DMS53 treated with DMSO at 0.1 percent for 48 hours (cell line): ENCODE results near the gene PANX3.

Experiments
- DNase-seq: peaks from one replicate; lab custom pipeline; 2025; ENCODE audit not compliant: unreplicated experiment; lab: John Stamatoyannopoulos, UW

PANX3 gene

DNA sequence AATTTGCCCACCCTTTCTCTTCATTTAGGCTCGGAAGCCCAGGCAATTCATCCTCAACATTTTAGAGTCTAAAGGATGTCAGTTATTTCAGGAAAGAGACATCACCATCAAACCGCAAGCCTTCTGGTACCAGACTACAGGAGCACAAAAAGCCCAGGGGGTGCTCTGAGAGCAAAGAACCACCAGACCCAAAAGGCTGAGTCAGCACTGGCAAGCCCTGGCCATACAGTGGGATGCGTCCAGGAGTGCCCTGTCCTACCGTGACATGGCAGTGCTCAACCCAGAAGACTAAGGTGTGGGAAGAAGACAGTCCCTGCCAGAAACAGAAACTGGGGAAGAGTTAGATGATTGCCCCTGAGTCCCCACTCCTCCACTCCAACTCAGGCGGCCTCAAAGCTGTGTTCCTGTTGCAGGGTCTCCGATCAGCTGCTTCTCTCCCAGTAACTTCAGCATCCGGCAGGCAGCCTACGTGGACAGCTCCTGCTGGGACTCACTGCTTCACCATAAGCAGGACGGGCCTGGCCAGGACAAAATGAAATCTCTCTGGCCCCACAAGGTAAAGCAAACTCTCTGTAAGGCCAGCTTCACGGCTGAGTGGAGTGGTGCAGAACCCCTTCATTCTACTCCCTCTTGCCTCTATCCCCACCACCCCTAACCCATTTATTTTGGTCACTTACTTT, 1.5 kb downstream of the PANX3 start:
- no peak for DNase-seq

DNA sequence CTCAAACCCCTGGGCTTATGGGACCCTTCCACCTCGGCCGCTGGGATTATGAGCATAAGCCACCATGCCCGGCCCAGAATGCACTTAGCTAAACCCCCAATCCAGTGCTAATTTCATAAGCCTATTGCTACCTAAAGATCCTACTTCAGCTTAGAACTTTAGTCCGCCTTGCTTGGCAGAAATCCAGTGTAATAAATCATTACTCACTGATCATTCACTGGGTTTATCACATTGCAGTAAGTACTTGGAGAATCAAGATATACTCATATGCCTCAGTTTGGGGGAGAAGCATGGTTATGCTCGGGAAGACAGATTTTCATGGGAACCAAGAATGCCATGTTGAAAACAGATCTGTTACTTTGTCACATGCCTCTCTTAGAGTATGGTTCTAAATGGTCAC, 7.6 kb downstream of the PANX3 start:
- DNase-seq, result no peak

DNA sequence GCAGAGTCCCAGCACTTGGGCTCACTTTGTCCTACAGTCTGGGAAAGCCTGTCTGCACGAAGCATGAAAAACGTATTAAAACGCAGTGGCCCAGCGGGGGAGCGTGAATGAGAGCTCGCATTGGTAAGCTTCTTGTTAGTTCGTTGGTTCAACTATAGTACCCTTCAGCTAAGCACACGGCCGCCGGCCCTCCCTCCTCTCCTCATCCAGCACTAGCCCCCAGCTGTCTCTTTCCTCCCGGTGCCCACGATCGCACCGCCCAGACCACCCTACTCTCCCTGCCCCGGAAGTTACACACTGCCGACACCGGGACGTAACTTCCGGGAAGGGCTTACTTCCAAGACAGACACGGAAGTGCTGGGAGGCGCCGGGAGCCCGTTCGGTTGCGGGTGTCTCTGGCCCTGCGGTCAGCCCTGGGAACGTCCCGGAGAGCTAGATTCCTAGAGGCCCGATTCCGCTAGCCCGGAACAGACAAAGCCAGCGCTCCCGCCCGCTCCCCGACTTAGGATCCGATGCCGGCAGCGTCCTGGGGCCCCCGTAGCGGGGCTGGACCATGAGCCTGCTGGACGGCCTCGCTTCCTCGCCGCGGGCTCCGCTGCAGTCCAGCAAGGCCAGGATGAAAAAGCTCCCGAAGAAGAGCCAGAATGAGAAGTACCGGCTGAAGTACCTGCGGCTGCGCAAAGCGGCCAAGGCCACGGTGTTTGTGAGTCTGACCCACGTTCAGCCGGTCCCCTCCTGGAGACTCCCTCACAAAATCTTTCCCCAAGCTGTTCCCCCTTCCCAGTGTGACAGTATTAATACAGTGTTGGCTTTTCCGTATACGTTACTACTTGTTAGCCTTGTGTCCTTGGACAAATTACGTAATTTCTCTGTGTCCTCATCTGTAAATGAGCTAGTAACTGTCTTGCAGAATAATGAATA, 11.6 kb downstream of the PANX3 start, which contains the start of gene TBRG1:
TSS of gene TBRG1 (plus strand) at position 334 of the 921 bp plus-strand sequence. CDS start at position 554, 220 bp downstream.
- DNase-seq, result peak; percentile 68

DNA sequence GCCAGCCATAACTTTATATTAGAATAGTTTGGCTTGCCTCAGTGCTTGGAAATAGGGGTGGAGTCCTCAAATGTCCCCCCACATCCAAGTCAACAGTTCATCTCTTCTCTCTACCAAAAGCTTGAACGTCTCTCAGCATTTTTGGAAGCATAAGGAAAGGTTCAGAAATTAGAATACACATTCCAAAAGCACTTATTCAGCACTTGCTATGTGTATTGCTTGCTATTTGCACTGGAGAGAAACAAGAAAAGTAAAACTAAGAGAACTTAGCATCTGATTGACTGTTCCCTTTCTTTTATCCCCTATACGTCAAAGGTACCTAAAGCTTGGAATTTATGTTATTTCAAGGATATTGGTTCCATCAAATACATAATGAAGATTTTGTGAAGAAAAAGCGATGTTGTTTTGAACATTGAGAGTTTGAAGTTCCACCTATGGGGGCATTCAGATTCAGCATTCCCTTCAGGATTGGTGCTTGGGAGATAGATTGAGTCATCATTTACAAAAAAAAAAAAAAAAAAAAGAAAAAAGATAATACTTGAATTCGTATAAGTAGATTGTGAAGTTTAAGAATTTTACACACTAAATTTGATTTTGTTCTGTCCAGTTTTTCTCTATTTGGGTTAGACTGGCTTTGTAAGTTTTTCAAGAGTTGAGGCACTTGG, 12.8 kb downstream of the PANX3 start:
- DNase-seq, result no peak

DNA sequence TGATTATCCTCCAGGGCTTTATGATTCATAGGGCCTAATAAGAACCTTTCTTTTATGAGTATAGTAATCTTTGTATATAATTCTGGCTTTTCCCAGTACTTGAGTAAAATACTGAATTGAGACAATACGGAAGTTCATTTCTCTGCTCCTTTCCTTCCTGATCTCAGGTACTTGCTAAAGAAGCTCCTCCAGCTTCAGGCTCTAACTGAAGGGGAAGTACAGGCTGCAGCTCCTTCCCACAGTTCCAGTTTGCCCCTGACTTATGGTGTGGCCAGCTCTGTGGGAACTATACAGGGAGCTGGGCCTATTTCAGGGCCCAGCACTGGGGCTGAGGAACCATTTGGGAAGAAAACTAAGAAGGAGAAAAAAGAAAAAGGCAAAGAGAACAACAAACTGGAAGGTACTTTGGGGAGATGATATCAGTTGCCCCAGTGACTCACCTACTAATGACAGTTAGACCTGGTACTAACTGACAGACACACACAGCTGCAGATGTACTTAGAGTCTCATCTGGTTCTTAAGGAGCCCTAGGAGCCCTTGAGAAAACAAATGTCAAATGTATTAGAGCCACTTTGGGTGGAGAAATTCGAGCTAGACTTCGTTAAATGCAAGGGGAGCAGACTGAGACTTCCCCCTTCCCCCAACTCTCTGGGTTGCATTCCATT, 14.4 kb downstream of the PANX3 start:
- no peak for DNase-seq

DNA sequence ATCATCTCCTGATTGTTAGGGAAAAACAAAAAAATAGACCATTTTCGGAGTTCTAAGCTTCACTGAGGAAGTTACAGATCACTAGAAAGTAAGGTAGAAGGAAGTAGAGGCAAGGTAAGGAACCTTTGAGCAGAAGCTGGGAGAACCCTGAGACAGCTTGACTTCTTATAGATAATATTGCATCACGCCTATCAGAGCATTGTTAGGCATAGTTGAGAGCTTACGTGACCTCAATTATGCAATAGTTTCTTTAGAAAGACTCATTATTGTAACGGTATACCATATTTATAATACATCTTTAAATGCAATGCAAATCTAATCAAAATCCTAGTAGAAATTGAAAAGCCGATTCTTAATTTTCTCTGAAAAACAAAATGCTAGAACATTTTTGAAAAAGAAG, 16.3 kb downstream of the PANX3 start:
- no peak for DNase-seq

DNA sequence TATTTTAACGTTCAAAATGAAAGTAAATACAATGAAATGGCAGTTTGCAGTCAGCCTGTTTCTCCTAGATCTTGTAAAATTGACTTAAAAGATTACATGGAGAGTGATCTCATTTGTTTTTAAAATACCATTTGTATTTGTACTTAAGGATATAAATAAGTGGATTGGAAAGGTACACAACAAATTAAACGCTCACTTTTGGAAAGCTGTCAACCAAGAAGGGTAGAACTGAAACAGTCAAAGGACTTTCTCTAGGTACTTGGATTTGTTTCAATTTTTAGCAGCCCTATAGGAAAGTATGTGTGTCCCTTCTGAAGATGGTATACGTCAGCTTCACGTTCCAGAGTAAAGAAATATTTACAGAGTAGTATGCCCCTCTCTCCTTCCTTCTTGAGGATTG, 18.7 kb downstream of the PANX3 start:
- DNase-seq, result no peak

DNA sequence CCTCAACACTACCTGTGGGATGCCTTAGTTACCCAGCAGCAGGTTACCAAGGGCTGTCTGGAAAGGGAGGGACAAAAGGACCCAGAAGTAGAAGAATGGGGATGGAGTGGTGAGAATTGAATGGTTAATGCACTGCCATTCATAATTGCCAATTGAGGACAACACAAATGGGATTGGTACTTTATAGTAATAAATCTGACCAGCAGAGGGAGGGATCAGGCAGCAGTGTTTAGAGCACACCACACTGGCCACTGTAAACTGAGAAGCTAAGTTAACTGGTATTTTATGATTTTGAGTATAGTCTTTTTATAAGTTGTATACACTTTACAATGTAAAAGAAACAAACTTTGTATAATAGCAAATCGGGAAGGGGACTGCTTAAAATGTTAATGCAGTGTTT, 22.1 kb downstream of the PANX3 start:
- DNase-seq, result no peak

DNA sequence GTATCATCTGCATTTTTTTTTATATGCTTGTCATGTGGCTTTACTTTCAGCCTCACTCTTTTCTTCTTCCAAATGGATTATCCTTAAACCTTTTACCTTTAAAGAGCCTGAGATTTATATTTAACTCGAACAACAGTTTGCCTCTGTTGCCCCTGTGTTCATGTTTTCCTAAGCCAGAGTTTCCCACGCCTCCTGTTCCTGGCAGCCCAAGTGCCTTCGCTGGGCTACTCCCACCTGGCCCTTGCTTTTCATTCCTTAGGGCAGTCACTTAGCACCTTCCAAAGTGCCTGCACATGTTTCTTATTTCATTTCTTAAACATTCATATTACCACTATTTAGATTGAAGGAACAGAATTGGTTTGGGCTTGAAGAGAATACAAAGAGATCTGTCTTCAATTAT, 24.7 kb downstream of the PANX3 start:
- no peak for DNase-seq

DNA sequence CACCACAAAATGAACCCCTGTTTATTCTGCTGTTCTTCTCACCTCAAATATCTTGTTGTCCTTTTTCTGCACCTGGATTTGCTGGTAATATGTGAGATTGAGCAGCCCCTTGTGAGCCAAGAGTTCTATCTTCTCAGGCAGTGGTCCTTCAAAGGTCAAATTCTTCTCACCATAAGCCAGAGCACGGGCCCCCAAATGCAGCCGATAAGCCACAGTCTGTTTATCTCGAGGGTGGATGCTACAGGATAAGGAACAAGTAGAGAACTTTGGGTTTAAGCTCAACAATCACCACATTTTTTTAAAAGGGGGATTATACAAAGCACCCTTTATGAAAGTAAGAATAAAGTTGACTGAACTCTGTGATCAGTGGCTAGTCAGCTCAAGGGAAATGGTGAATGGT, 27.3 kb downstream of the PANX3 start:
- DNase-seq, result no peak

DNA sequence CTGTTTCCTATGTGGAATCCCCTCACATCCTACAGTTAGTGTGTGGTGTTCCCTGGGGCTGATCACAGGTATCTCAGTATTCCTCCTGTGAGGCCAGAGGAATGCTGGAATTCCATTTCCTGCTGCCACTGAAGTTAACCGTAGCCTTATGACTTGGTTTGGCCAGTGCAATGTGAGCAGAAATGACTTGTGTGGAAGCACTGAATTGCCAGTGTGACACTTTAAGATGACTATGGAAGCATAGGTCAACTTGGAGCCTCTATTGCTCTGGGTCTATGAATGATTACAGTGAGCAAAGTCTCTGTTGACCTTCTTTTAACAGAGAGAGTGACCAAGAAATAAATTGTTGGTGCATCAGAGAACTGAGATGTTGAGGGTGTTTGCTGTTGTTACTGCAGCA, 28.0 kb downstream of the PANX3 start:
- DNase-seq, result no peak

DNA sequence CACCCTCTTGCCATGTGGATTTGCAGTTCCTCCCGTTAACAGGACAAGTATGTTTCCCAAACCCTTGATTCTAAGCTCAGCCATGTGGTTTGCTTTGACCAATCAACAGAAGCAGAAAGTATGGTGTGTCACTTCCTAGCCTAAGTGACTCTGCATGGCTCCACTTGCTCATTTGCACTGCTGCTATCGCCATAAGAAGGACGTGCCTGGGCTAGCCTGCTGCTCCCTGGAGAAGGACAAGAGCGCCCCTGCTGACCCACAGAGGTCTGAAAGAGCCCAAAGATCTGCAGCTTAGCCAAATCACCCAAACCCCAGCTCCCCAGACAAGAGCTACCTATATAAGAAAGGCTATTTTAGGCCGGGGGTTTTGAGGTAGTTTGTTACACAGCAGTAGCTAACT, 29.4 kb downstream of the PANX3 start:
- DNase-seq, result no peak

DNA sequence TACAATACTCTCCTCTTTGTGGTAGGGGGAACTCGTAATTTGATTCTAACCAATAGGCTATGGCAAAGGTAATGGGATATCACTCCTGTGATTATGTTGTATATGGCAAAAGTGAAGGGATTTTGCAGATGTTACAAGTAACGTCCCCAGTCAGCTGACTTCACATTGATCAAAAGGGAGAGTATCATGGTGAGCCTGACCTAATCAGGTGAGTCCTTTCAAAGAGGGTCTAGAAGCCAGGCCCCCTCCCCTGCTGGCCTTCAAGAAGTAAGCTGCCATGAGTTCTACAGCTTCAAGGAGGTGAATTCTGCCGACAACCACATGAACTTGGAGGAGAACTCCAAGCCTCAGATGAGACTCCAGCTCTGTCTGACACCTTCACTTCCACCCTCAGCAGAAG, 31.4 kb downstream of the PANX3 start:
- no peak for DNase-seq

DNA sequence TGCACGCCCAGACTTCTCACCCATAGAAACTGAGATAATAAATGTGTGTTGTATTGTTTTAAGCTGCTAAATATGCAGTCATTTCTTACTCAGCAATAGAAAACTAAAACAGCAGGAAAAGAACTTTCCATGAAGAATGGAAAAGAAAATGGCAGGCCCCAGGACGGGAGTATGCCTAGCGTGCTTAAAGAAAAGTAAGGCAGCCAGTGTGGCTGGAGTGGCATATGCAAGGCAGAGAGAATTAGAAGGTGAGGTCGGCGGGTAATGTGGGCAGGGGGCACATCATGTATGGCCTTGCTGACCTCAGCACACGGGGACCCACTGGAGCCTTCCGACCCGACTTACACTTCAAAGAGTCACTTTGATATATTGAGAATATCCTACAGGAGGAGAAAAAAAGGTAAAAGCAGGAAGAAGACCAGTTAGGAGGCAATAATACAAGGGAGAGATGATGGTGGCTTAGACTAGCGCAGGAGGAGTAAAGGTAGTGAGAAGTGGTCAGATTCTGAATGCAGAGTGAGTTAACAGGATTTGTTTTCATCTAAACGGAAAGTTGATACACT, 31.9 kb downstream of the PANX3 start:
- DNase-seq, result no peak

DNA sequence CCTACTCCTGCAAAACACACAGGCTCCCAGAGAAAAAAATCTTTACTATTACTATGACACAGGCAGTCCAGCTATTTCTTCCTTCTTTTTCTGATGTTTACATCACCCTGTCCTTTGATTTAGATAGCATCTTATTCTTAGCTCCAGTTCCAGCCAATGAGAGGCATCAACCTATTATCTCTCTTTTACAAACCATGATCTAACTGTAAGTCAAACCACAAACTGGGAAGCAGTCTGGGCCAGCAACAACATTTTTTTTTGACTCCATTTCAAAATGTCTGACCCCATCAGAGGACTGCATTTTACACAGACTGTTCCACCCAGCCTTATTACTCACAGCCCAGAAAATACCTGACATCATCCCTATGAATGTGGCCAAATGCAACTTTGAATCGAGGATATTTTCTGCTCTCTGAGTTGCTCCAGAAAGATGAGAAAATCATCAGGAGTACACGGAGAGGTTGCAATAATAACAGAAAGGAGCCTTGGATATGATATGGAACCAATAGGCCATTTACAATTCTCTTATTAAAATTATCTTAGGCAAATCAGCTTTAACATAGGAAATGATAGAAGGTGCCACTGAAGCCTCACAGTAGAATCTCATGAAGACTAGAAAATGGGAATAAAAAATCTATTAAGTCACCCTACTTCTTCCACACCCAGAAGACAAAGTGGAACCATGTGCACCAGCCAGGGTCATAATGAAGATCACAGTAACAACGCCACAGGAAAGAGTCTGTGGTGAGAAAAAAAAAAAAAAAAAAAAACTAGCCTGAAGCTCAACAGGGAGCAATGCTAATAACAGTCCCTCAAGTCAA, 32.6 kb downstream of the PANX3 start:
- DNase-seq, result no peak

DNA sequence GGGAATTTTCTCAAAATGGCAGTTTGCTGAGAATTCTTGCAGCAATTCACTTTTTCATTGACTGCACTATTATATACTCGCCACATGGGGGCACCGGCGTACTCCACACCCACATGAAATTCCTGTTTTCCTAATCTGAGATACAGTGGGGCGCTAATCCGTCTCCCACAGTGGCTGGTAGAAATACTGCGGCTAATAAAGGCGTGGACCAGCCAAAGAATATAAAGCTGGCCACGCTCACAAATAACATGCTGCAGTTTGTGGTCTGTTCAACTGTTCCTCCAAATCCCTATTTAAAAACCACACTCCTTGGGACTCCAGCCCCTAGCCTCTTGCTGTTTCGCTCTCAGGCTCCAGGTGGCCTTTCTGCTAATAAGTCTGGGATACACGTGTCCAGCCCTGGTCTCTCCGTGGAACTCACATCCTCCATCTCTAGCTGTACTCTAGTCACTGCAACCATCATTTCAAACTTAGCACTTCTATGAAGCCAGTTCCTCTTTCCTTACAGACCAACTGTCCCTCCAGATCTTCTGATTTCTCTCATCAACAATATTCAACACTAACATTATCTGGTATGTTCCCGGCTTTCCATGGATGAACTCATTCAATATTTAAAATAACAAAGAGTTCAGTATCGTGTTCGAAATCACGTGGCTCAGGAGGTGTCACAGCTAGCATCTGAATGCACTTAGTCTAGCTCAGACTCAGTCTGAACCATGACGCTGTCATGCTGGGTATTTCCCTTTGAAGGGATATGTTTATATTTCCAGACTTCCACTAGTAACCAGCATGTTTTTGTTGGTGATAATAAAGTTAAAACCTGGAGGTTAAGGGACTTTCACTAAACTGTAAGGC, 33.4 kb downstream of the PANX3 start:
- peak; percentile 74 for DNase-seq

DNA sequence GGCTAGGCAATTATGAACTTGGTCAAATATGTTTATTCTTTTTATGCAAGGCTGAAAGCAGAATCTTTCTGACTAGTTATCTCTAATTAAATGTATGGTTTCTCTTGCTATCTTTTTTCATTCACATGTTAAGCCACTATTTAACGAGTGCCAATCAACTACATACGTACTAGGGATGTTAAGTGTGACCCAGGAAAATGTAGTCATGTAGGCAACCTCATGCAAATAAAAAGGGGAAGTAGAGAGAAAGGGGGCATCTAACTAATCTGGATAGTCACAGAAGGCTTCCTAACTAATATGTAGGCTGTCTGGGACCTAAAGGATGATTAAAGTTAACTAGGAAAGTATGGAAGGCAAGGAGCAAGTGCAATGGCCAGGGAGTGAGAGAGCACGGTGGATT, 34.9 kb downstream of the PANX3 start:
- no peak for DNase-seq

DNA sequence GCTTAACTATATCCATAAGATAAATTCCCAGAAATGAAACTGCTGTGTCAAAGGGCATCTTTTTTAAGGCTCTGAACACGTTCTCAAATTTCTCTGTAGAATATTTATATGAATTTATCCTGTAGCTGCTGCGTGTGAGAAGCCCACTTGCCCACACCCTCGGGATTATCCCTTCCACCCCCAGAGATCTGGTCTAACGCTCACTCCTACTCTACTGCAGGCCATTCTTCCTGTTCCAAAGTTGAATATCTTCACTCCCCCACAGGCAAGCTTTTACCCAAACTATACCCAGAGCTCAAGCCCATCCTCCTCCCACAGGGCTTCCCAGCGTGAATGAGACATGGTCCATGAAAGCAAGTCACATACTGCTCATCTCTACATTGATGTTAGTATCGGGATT, 37.4 kb downstream of the PANX3 start:
- DNase-seq, result no peak
